Ishikawa (cell line): Measurements from ENCODE around the gene C6orf89.

Experiments
- CREB1 ChIP-seq: IDR thresholded peaks from 2 replicates; pipeline ENCODE4 v1.6.1; 2012; ENCODE audit warnings: low read depth
- EGR1 ChIP-seq: IDR thresholded peaks from 2 replicates; pipeline ENCODE4 v1.6.1; 2012
- EP300 ChIP-seq: IDR thresholded peaks from 2 replicates; pipeline ENCODE4 v1.6.1; 2012; ENCODE audit warnings: borderline replicate concordance
- MAX ChIP-seq: IDR thresholded peaks from 2 replicates; pipeline ENCODE4 v1.6.1; 2012
- REST ChIP-seq: IDR thresholded peaks from 2 replicates; pipeline ENCODE4 v1.6.1; 2012; ENCODE audit warnings: low read depth, mild to moderate bottlenecking
- TEAD4 ChIP-seq: IDR thresholded peaks from 2 replicates; pipeline ENCODE4 v1.6.1; 2012
- ZBTB7A ChIP-seq: IDR thresholded peaks from 2 replicates; pipeline ENCODE4 v1.6.1; 2012; ENCODE audit warnings: low read depth

- TF ChIP-seq MAX (no peak), REST (no peak), TEAD4 (no peak), EGR1 (no peak), EP300 (no peak), CREB1 (no peak), ZBTB7A (no peak)
Measured at GRCh38 chr6:36862164-36862847, 23.4 kb upstream of the C6orf89 start.
